Stimulated activated CD8-positive, alpha-beta memory T cell treated with anti-CD3 and anti-CD28 coated beads, Interleukin-7, amount 100 ng/mL, for 4 hours (primary cell): ENCODE measurements around the gene BCL2L11.

Source experiments
- DNase-seq, 2 donors: peaks; one replicate each; pipeline ENCODE4 v3.0.0-alpha.2; 2020; ENCODE audit warnings: low read depth in 2 of 2

The BCL2L11 gene

GRCh38 chr2:111191877-111192276 is 71.2 kb downstream of the BCL2L11 start:
- no peak for DNase-seq

GRCh38 chr2:111192776-111193368 is 72.2 kb downstream of the BCL2L11 start:
- DNase-seq = no peak

- no peak for DNase-seq
Measured at GRCh38 chr2:111194835-111195621, 74.3 kb downstream of the BCL2L11 start.

GRCh38 chr2:111196435-111196834 is 75.7 kb downstream of the BCL2L11 start:
- DNase-seq = no peak

GRCh38 chr2:111198701-111199100 is 78.0 kb downstream of the BCL2L11 start:
- no peak for DNase-seq

GRCh38 chr2:111199840-111200239 is 79.1 kb downstream of the BCL2L11 start:
- no peak for DNase-seq

GRCh38 chr2:111200333-111200881 is 79.7 kb downstream of the BCL2L11 start:
- DNase-seq = no peak

- no peak for DNase-seq
Measured at GRCh38 chr2:111201214-111201613, 80.5 kb downstream of the BCL2L11 start.

GRCh38 chr2:111202266-111203040 is 81.7 kb downstream of the BCL2L11 start:
- no peak for DNase-seq

GRCh38 chr2:111204706-111205105 is 84.0 kb downstream of the BCL2L11 start:
- DNase-seq = no peak

GRCh38 chr2:111205774-111206173 is 85.1 kb downstream of the BCL2L11 start:
- no peak for DNase-seq

GRCh38 chr2:111207851-111208250 is 87.1 kb downstream of the BCL2L11 start:
- DNase-seq = no peak

GRCh38 chr2:111208639-111209038 is 87.9 kb downstream of the BCL2L11 start:
- DNase-seq = no peak

- DNase-seq = no peak
Measured at GRCh38 chr2:111209045-111209514, 88.4 kb downstream of the BCL2L11 start.

GRCh38 chr2:111210036-111210435 is 89.3 kb downstream of the BCL2L11 start:
- no peak for DNase-seq

GRCh38 chr2:111213877-111214276 is 93.2 kb downstream of the BCL2L11 start:
- DNase-seq = no peak

- no peak for DNase-seq
Measured at GRCh38 chr2:111216811-111217652, 96.3 kb downstream of the BCL2L11 start.
